DMS 273 treated with DMSO at 0.1 percent for 48 hours (cell line): ENCODE results near the gene FBXO21.

ENCODE experiments used
- DNase-seq: peaks from one replicate; lab custom pipeline; 2025; lab: John Stamatoyannopoulos, UW

FBXO21 gene

GRCh38 chr12:117162633-117163032, 27.6 kb downstream of the FBXO21 start:
- no peak for DNase-seq

DNA sequence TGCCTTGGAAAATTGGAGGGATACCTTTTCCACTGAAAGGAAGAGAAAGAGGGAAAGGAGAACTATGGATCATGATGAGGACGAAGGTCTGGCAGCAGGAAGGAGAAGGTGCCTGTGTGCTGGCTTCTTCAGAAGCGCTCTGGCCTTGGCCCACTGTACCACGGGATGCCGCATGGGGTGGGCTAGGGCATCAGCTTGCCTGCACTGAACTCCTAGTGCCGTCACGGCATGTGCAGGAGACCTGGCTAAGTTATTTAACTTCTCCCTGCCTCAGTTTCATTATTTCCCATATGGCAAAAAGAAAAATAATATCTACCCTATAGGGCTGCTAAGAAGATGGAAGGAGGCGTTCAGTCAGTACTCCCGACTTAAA, 28.1 kb downstream of the FBXO21 start:
- no peak for DNase-seq

DNA sequence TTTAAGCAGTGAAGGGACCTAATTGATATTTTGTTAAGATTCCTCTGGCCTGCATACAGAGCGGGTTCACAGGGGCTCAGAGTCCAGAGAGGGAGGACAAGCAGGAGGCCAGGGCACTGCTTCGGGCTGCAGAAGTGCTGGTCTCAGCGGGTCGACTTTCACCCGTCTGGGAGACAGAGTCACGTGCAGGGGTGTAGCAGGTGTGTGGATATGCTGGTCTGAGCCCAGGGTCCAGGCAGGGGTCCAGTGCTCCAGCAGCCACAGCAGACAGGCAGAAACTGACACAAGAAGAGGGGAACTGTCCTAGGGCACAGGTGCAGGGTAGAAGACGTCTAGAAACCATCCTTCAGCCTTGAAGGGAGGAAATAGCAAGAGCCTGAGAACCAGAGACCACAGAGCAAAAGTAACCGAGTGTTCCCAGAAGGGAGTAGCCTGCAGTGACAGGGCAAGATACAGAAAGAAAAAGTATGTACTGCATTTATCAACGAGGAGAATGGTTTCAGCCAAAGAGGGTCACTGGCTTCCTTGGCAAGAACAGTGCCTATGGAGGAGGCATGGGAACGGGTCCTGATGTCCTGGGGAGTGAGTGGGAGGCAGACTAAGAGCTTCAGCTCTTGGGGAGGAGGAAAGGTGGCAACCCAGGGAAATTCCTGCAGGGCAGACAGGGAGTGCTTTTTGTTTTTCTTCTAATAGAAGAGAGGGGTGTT, 28.7 kb downstream of the FBXO21 start:
- no peak for DNase-seq

GRCh38 chr12:117159674-117160073, 30.6 kb downstream of the FBXO21 start:
- DNase-seq, result no peak

- no peak for DNase-seq
Observed at GRCh38 chr12:117158911-117159553, 31.2 kb downstream of the FBXO21 start.

DNA sequence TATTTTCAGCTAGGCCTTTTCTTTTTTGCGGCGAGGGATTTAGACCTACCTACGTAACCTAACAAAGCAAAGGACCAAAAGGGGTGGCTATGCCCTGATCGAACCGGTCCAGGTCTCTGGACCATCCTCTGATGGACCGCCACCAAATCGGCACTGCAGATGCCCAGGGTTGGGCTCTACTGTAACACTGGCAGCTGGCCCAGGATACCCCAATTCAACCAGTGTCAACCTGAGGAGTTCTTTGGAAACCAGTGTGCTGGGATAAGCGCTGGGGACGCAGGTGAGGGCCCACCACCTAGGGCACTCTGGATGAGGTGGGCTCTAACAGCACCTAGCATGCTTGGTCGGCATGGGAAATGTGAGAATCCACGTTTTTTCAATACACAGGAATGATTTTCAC, 32.2 kb downstream of the FBXO21 start:
- no peak for DNase-seq

GRCh38 chr12:117155278-117156060, 34.8 kb downstream of the FBXO21 start:
- peak; percentile 4 for DNase-seq

DNA sequence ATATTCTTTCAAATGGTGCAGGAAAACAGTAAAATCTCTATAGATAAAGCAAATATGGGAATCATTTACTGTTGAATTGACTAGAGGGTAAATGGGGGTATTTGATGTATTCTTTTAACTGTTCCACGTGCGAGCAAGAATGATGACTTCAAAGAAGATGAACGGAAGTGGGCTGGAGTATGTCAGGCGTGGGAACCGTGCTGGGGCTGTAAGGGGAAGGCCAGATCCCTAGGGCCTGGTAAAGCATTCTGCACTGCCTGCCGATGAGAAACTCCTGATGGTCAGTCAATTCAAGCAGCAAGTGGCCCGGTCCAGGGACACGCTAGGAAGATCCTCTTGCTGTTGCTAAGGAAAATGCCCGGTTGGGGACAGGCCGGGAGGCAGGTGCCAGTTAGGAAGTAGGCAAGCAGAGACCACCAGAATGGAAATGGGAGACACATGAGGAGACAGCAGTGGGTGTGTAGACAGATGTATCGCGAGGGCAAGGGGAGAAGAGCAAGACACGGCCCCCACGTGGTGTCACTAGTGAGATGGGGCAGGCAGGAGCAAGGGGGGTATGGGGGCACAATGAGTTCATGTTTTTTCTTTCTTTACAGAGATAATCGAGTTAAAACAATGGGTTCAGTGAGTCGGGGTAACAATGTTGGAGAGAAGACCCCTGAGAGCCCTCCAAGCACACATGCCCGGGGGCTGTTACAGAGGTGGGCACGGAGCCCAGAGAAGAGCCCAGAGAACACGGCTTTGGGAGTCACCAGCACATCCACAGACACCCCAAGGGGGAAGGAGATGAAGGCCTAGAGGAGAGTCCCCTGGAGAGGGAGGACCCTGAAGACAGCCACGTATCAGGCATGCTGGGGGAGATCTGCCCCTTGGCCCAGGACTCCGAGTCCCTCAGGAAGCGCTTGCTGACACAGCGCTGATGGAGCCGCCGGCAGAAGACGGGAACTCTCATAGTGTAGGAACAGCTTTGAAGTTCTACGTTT, 37.2 kb downstream of the FBXO21 start:
- DNase-seq, result no peak

- DNase-seq, result no peak
Observed at GRCh38 chr12:117151403-117152031, 38.8 kb downstream of the FBXO21 start.

DNA sequence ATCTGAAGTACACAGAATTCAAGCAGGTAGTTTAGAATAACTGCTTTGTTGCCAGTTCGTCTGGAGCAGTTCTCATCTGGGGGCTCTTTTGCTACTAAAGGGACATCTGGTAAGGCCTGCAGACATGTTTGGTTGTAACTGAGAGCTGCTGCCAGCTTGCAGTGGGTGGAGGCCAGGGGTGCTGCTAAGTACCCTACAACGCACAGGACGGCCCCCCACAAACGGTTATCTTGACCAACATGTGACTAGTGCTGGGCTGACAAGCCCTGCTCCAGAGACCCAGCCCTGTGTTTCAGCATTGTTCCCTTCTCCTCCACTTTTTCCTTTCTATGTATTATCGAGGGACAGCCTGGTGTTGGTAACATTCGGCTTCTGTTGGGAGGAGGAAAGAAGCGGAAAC, 40.8 kb downstream of the FBXO21 start:
- no peak for DNase-seq

DNA sequence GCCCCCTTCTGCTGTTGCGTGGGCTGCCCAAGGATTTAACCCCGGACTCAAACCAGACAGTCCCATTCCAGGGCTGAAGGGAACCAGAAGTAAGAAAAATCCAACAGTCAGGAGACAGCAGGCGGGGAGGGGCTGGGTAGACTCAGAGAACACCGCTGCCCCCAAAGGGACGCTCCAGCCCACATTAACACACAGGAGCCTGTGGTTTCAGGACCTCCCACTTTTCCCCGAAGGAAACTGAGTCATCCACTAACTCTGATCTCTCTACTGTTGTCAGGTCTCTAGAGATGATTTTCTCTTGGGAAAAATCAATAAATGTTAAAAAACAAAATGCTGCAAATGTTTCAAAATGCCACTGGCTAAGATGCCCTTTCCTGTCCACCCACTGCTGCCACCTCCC, 41.6 kb downstream of the FBXO21 start:
- DNase-seq, result no peak

DNA sequence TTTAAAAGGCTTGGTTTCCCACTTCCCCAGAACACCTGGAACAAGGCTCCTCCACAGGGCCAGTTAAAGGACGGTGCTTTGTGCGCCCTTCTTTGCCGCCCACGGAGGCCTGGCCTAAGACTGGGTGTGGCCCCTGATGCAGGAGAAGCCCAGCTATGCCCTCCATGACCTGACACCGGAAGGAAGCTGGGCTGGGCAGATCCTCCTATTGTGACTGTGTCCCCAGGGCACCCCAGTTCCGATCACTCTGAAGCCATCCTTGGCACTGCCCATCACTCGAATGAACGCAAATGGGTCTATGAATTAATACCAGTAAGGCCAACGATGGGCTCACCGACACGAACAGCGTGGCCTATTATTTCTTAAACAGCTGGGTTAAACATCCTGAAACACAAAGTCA, 42.6 kb downstream of the FBXO21 start:
- DNase-seq, result no peak

GRCh38 chr12:117145597-117146154, 44.6 kb downstream of the FBXO21 start:
- DNase-seq, result no peak

DNA sequence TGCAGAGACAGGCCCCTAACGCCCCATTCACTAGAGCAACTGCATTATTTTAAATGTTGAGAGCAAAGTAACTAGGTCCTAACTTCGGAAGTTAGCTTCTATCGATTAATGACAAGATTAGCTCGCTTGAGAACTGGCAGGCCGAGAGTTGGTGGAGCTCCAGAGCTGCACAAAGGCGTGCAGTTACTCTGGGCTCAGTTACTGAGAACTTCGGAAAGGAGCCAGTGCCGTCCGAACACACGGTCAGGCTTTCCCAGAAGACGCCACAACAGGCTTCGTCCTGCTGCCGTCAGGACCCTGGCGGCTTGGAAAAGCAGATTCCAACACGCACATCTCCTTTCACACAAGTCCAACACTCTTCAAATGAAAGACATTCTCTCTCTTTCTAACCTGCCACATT, 45.7 kb downstream of the FBXO21 start:
- DNase-seq, result no peak

- no peak for DNase-seq
Observed at GRCh38 chr12:117143008-117143532, 47.2 kb downstream of the FBXO21 start.

DNA sequence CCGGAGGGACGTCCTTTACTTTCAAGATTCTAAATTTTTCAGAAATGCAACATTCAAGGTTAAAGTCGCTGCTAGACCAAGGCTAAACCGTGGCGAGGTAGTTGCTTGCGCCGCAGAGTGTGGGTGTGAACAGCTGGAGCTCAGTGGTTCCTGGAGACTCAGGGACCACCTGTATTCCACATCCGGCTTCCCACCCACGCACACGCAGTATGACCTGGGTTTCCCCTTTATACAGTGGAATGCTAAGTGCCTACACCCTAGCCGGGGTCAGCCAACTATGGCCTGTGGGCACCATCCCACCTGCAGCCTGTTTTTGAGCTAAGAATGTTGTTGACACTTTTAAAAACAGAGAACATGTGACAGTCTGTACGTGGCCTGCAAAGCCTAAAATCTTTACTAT, 48.2 kb downstream of the FBXO21 start:
- no peak for DNase-seq

DNA sequence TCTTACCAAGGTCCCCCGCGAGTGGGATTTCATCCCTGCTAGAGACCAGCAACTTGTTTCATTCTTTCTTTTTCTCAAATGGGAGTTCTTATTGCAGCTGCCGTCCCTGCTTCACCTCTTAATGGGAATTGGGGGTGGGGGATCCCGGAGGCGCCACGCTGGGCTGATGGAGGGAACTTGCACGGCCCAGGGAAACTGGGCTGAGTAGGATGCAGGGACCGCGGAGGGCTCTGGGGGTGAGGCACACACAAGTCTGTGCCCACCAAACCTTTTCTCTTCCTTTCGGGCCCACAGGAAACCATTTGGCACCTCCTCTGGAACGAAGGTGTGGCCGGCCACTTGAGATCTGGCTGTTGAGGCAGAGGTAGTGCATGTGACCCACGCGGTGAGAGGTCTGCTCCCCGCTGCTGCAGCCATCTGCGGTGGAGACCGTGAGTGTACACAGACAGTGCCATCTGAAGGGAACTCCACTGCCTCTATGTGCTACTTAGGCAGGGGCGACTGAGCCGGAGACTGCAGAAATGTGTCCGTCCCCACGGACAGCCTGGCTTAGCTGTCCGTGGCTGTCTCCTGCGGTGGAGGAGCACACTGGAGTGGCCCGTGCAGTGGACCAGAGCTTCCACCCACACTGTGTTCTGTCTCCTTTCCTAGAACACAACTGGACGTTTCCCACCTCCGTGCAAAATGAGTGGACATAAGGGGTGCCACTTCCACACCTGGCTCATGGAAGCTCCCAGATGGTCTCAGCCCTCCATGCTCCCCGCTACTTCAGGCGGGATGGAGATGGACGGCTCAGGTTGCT, 49.0 kb downstream of the FBXO21 start:
- DNase-seq, result no peak

GRCh38 chr12:117140397-117141096, 49.7 kb downstream of the FBXO21 start:
- DNase-seq, result no peak

- DNase-seq, result no peak
Observed at GRCh38 chr12:117139025-117139717, 51.1 kb downstream of the FBXO21 start.
